NB4 (cell line): ENCODE data around the gene CLSTN2.

Source experiments
- MYC ChIP-seq: IDR thresholded peaks from 2 replicates; pipeline ENCODE4 v1.6.1; 2011; ENCODE audit warnings: low read depth, low read length
- POLR2A ChIP-seq: IDR thresholded peaks from 2 replicates; pipeline ENCODE4 v1.6.1; 2011; ENCODE audit warnings: mild to moderate bottlenecking; ENCODE audit not compliant: insufficient read length; ENCODE audit errors: extremely low read depth
- TF ChIP-seq, protein P1 (sequence below): IDR thresholded peaks from one replicate; pipeline ENCODE4 v1.5.1; 2012; ENCODE audit warnings: low read depth, low read length
- TF ChIP-seq, protein P2 (sequence below): IDR thresholded peaks from 2 replicates; pipeline ENCODE4 v1.6.1; 2011; ENCODE audit warnings: low read depth, low read length

DNA sequence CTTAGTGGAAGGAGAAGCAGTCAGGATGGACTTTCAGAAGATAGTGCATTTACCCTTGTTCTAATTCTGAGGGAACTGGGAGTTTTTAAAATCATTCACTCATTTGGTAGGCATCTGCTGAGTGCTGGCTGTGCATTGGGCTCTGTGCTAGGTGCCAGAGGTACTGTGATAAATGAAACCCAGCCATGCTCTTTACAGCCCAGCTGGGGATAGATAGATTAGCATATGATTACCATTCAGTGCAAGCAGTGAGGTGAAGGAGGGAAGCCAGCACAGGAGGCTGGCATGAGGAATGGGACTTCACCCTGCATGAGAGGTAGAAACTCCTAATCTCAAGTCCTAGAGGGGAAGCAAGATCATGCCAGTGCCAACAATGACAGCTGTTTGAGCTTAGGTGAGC is 381.0 kb downstream of the CLSTN2 start:
- TF ChIP-seq, protein P1, sequence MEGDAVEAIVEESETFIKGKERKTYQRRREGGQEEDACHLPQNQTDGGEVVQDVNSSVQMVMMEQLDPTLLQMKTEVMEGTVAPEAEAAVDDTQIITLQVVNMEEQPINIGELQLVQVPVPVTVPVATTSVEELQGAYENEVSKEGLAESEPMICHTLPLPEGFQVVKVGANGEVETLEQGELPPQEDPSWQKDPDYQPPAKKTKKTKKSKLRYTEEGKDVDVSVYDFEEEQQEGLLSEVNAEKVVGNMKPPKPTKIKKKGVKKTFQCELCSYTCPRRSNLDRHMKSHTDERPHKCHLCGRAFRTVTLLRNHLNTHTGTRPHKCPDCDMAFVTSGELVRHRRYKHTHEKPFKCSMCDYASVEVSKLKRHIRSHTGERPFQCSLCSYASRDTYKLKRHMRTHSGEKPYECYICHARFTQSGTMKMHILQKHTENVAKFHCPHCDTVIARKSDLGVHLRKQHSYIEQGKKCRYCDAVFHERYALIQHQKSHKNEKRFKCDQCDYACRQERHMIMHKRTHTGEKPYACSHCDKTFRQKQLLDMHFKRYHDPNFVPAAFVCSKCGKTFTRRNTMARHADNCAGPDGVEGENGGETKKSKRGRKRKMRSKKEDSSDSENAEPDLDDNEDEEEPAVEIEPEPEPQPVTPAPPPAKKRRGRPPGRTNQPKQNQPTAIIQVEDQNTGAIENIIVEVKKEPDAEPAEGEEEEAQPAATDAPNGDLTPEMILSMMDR = no peak
- TF ChIP-seq POLR2A (no peak), MYC (no peak)
- TF ChIP-seq, protein P2, sequence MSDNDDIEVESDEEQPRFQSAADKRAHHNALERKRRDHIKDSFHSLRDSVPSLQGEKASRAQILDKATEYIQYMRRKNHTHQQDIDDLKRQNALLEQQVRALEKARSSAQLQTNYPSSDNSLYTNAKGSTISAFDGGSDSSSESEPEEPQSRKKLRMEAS = no peak
